ENCODE data around the gene YJEFN3. TPM values are rescaled to one million over a fixed set of nuclear protein-coding genes. Genes with fewer than 3 reads are reported as not detected.
A peak's percentile ranks its signal among the peaks of the same experiment; 100 is the strongest.

YJEFN3 gene
- total and polyA plus RNA-seq, 5 experiments from 2014 or later, result 0.08 to 12.8 (median 5.8) TPM; not detected in 1

DNA sequence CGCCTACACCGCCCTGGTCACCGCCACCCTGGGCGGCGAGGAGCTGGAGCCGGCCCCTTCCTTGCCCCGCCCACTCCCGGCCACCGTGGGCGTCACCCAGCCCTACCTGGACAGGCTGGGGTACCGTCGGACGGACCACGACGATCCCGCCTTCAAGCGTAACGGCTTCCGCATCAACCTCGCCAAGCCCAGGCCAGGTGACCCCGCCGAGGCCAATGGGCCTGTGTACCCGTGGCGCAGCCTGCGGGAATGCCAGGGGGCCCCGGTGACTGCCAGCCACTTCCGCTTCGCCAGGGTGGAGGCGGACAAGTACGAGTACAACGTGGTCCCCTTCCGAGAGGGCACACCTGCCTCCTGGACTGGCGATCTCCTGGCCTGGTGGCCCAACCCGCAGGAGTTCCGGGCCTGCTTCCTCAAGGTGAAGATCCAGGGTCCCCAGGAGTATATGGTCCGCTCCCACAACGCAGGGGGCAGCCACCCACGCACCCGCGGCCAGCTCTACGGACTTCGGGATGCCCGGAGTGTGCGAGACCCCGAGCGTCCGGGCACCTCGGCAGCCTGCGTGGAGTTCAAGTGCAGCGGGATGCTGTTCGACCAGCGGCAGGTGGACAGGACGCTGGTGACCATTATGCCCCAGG lies 16.4 kb downstream of the YJEFN3 start:
- Mint-ChIP-seq H3K9me3 (no peaks in the 10 kb centered on the region), H3K27me3 (peaks cover 0 to 4% (median 0%) of the 10 kb centered on the region in 5 donors), H3K4me3 (no peak overlapping the region), H3K27ac (no peak overlapping the region), H3K36me3 (no peaks in the 10 kb centered on the region), H3K4me1 (peaks cover 3 to 18% (median 15%) of the 10 kb centered on the region in 4 donors)
- ATAC-seq, result no peak
- DNase-seq, result no peak
- POLR2A ChIA-PET, result interaction anchor here (0.7 kb wide), 1 partner anchor 224 kb away, joined by 3 read pairs; the partner anchor contains the start of genes MAU2 and SUGP1

DNA sequence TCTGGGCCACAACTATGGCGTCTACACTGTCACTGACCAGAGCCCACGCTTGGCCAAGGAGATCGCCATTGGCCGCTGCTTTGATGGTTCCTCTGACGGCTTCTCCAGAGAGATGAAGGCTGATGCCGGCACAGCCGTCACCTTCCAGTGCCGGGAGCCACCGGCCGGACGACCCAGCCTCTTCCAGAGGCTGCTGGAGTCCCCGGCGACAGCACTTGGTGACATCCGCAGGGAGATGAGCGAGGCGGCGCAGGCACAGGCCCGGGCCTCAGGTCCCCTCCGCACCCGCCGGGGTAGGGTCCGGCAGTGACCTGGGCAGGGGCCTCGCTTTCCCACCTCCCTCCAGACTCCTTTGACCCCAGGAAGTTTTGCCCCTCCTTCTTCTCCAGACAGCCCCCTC lies 17.0 kb downstream of the YJEFN3 start:
- Mint-ChIP-seq H3K4me3 (no peak overlapping the region), H3K4me1 (peaks cover 2 to 15% (median 13%) of the 10 kb centered on the region in 4 donors), H3K36me3 (no peaks in the 10 kb centered on the region), H3K27ac (peak overlapping the region in 1 of 10 donors; percentile 43), H3K9me3 (no peaks in the 10 kb centered on the region), H3K27me3 (peaks cover 0 to 4% (median 0%) of the 10 kb centered on the region in 5 donors)
- no peak for DNase-seq
- no peak for ATAC-seq
- POLR2A ChIA-PET, result no interaction called here

DNA sequence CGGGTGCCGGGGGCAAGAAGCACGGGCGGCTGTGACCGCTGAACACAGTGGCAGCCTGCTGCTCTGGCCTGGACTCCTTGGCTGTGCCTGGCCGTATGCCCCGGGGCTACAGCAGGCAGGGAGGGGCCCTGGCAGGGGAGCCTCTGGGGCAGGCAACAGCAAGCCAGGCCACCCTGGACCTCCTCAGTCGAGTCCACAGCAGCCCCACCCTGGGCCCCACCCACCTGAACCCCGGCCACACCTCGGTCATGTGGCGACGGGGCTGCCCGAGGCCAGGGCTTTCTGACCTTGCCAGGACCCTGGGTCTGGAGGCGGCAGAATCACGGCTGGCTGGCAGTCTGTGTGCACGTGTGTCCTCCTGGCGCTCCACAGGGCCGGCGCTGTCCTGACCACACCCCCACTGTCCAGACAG lies 18.0 kb downstream of the YJEFN3 start:
- H3K27ac Mint-ChIP-seq, result no peak overlapping the region

GRCh38 chr19:19547674-19548336 lies 19.1 kb downstream of the YJEFN3 start:
- no peak for DNase-seq
- no peaks in the 10 kb centered on the region for H3K9me3 Mint-ChIP-seq
- H3K27me3 Mint-ChIP-seq, result peaks cover 0 to 6% (median 0%) of the 10 kb centered on the region in 5 donors
- no peak overlapping the region for H3K4me3 Mint-ChIP-seq
- no peak for ATAC-seq
- peaks cover 0 to 1% (median 0%) of the 10 kb centered on the region in 4 donors for H3K4me1 Mint-ChIP-seq
- H3K36me3 Mint-ChIP-seq, result no peaks in the 10 kb centered on the region
- no peak overlapping the region for H3K27ac Mint-ChIP-seq
- POLR2A ChIA-PET, result interaction anchor here (1.0 to 1.4 kb wide), 3 partner anchors 13 to 116 kb away, joined by 3 read pairs; partner anchors contain the start of genes ATP13A1 and PBX4

More for the DNA sequence above, 18.0 kb downstream of the YJEFN3 start:
- no peaks in the 10 kb centered on the region for H3K9me3 Mint-ChIP-seq
- peaks cover 1 to 9% (median 5%) of the 10 kb centered on the region in 4 donors for H3K4me1 Mint-ChIP-seq
- ATAC-seq (no peak), DNase-seq (no peak)
- H3K4me3 Mint-ChIP-seq, result no peak overlapping the region
- peaks cover 0 to 6% (median 0%) of the 10 kb centered on the region in 5 donors for H3K27me3 Mint-ChIP-seq
- no peaks in the 10 kb centered on the region for H3K36me3 Mint-ChIP-seq
- POLR2A ChIA-PET, result interaction anchor here (0.6 to 1.4 kb wide), 2 partner anchors 14 to 73 kb away, joined by 3 to 7 read pairs; no protein-coding TSS in a partner anchor

DNA sequence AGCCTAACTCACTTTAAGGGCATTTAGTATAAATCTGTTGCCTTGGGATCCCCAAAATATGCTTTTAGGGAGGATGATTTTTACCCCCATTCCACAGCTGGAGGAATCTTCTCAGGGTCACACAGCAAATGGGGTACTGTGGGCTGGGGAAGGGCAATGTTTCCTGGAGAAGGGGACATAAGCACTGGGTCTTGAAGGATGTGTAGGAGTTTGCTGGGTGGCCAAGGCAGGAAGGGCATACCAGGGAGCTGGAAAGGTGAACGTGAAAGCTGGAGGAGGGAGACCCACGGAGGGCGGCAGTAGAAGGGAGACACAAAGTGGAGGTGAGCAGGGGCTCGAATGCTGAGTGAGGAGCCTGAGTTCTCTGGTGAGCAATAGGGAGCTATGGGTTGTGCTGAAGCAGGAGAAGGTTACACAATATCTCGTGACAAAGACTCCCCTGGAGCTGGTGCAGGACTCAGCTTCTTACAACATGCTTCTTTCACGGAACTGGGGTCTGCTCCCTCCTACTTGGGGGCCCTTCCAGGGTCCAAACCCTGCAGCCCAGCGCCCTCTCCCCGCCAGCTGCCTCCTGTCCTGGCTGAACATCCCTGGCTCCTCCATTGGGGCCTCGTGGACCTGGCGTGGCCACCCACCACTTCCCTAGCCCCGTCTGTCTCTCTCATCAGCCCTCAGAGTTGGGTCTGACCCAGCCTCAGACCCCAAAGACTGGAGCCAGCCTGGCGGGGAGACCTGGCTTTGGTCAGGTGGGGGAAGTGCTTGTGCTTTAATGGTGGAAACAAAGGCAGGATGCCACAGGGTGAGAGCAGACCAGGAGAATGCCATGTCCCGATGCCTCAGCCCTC lies 20.4 kb downstream of the YJEFN3 start:
- H3K36me3 Mint-ChIP-seq, result no peaks in the 10 kb centered on the region
- H3K9me3 Mint-ChIP-seq, result no peaks in the 10 kb centered on the region
- ATAC-seq (no peak), DNase-seq (no peak)
- no peak overlapping the region for H3K27ac Mint-ChIP-seq
- H3K4me3 Mint-ChIP-seq, result no peak overlapping the region
- POLR2A ChIA-PET, result interaction anchor here (1.1 kb wide), 2 partner anchors 49 to 320 kb away, joined by 3 read pairs; no protein-coding TSS in a partner anchor
- peaks cover 0 to 6% (median 0%) of the 10 kb centered on the region in 5 donors for H3K27me3 Mint-ChIP-seq
- H3K4me1 Mint-ChIP-seq, result peaks cover 0 to 4% (median under 1%) of the 10 kb centered on the region in 4 donors

DNA sequence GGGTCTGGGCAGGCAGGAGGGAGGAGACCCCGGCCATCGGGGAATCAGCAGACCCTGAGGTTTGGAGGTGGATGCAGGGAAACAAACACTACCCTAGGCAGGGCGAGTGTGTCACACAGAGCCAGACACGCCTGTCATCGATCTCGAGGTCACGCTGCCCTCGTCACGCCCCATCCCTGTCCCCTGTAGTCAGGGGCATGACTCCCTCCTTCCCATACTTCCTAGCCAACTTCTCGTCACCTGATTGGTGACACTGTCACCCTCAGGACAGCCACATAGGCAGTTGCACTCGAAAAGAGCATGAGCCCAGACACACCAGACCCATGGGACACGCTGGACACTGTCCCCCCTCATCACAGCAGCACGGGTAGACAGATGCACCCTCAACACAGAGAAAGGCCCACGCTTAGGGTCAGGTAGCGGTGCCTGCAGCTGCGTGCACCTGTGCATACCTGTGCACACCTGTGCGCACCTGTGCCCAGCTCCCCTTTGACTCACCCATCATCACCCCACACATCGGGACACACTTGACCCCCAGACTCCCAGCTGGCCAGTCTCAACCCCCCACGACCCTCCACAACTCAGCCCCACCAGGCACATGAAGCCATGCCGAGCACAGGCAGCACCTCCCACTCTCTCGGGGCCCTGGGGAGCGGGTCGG lies 21.2 kb downstream of the YJEFN3 start:
- peaks cover 0 to 6% (median 0%) of the 10 kb centered on the region in 5 donors for H3K27me3 Mint-ChIP-seq
- peaks cover 0 to 9% (median 4%) of the 10 kb centered on the region in 4 donors for H3K4me1 Mint-ChIP-seq
- POLR2A ChIA-PET, result interaction anchor here (1.1 kb wide), 2 partner anchors 49 to 320 kb away, joined by 3 read pairs; no protein-coding TSS in a partner anchor
- DNase-seq (no peak), ATAC-seq (no peak)
- H3K36me3 Mint-ChIP-seq, result no peaks in the 10 kb centered on the region
- H3K4me3 Mint-ChIP-seq, result no peak overlapping the region
- H3K27ac Mint-ChIP-seq, result peak overlapping the region in 2 of 10 donors; percentile 60 to 80
- H3K9me3 Mint-ChIP-seq, result no peaks in the 10 kb centered on the region

GRCh38 chr19:19550485-19550929 lies 21.8 kb downstream of the YJEFN3 start:
- ATAC-seq, result no peak
- Mint-ChIP-seq H3K27me3 (peaks cover 0 to 6% (median 0%) of the 10 kb centered on the region in 5 donors), H3K9me3 (no peaks in the 10 kb centered on the region), H3K27ac (peak overlapping the region in 1 of 10 donors; percentile 80), H3K4me3 (no peak overlapping the region), H3K36me3 (no peaks in the 10 kb centered on the region), H3K4me1 (peaks cover 0 to 9% (median 4%) of the 10 kb centered on the region in 4 donors)
- no peak for DNase-seq
- POLR2A ChIA-PET, result no interaction called here

DNA sequence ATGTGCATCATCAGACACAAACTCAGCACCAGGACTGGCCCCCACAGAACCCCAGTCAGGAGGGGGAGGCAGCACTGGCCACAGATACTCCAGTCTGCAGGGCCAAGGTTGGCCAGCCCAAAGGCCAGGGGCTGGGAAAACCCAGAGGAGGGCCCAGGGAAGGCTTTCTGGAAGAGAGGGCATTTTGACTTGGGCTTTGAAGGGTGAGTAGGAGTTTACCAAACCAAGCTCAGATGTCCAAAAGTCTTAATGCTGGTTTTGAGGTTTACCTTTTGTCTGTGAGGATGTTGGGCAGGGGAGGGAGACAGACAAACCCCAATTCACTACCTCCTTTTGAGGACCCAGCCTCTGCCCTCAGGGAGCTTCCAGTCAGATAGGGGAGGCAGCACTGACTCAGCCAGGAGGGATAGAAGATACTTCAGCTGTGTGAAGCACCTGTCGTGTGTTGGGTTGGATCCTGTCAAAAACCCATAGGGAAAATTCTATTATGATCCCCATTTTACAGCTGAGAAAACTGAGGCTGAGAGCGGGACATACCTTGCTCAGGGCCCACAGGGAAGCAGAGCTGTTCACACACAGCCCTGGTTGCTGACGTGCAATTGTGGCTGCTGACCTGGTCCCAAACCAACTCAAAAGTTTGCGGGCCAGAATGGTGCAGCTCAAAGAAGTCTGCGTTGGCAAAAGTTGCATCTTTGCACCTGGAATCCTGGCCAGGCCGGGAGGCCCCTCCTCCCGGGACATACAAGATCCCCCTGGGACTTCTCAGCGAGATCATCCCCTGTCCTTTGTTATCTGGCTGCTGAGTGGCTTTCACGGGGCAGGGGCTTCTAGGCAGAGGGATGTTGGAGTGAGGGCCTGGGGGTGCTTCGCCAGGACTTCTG lies 22.5 kb downstream of the YJEFN3 start:
- Mint-ChIP-seq H3K9me3 (no peaks in the 10 kb centered on the region), H3K27ac (peak overlapping the region in 2 of 10 donors; percentile 21 to 57), H3K4me1 (peaks cover 0 to 9% (median 4%) of the 10 kb centered on the region in 4 donors), H3K36me3 (no peaks in the 10 kb centered on the region), H3K27me3 (peaks cover 0 to 6% (median 0%) of the 10 kb centered on the region in 5 donors), H3K4me3 (no peak overlapping the region)
- no peak for DNase-seq
- ATAC-seq, result no peak
- POLR2A ChIA-PET, result interaction anchor here (1.0 to 1.4 kb wide), 2 partner anchors 78 to 182 kb away, joined by 3 read pairs; partner anchors contain the start of gene ZNF14

GRCh38 chr19:19551853-19552192 lies 23.1 kb downstream of the YJEFN3 start:
- H3K4me3 Mint-ChIP-seq, result no peak overlapping the region
- H3K27me3 Mint-ChIP-seq, result peaks cover 0 to 6% (median 0%) of the 10 kb centered on the region in 5 donors
- DNase-seq (no peak), ATAC-seq (no peak)
- H3K36me3 Mint-ChIP-seq, result no peaks in the 10 kb centered on the region
- peaks cover 0 to 9% (median 4%) of the 10 kb centered on the region in 4 donors for H3K4me1 Mint-ChIP-seq
- POLR2A ChIA-PET, result interaction anchor here (1.0 to 1.4 kb wide), 3 partner anchors 20 to 181 kb away, joined by 3 to 4 read pairs (median 3); partner anchors contain the start of gene ZNF14
- no peak overlapping the region for H3K27ac Mint-ChIP-seq
- H3K9me3 Mint-ChIP-seq, result no peaks in the 10 kb centered on the region

GRCh38 chr19:19552798-19553197 lies 24.1 kb downstream of the YJEFN3 start:
- Mint-ChIP-seq H3K27ac (no peak overlapping the region), H3K4me1 (peaks cover 0 to 9% (median 3%) of the 10 kb centered on the region in 4 donors), H3K36me3 (no peaks in the 10 kb centered on the region), H3K27me3 (peaks cover 0 to 6% (median 0%) of the 10 kb centered on the region in 5 donors), H3K9me3 (no peaks in the 10 kb centered on the region), H3K4me3 (no peak overlapping the region)
- POLR2A ChIA-PET, result interaction anchor here (1.4 kb wide), 1 partner anchor 21 kb away, joined by 4 read pairs; no protein-coding TSS in a partner anchor
- ATAC-seq (no peak), DNase-seq (no peak)

GRCh38 chr19:19553670-19554069 lies 25.0 kb downstream of the YJEFN3 start:
- Mint-ChIP-seq H3K36me3 (peaks cover 0 to under 1% (median 0%) of the 10 kb centered on the region in 3 donors), H3K4me3 (no peak overlapping the region), H3K9me3 (no peaks in the 10 kb centered on the region), H3K4me1 (peaks cover 0 to 14% (median 7%) of the 10 kb centered on the region in 4 donors), H3K27me3 (peaks cover 0 to 6% (median 0%) of the 10 kb centered on the region in 5 donors), H3K27ac (peak overlapping the region in 2 of 10 donors; percentile 63 to 77)
- POLR2A ChIA-PET, result interaction anchor here (0.6 to 1.9 kb wide), 4 partner anchors 21 to 75 kb away, joined by 4 to 5 read pairs (median 4); partner anchors contain the start of gene LPAR2
- ATAC-seq, result no peak
- no peak for DNase-seq
